Choroid plexus epithelial cell (primary cell): ENCODE results near the gene ERICH6B.
A peak's percentile ranks its signal among the peaks of the same experiment; 100 is the strongest.

Experiments used
- DNase-seq: peaks from one replicate; pipeline ENCODE4 v3.0.0-alpha.2; 2010; ENCODE audit warnings: low read depth
- H3K4me3 ChIP-seq: 2 replicates; pipeline ENCODE4 v1.5.1; 2011; ENCODE audit warnings: low read depth, mild to moderate bottlenecking, control low read depth, low read length, moderate library complexity
- CTCF ChIP-seq: conservative IDR thresholded peaks from 2 replicates; pipeline ENCODE4 v1.5.1; 2011; ENCODE audit warnings: low read depth, mild to moderate bottlenecking, control low read depth, inconsistent platforms, low read length, moderate library complexity

ERICH6B gene

GRCh38 chr13:45595965-45596364 is 19.6 kb downstream of the ERICH6B start:
- peak; percentile 15 for DNase-seq
- no peak for TF ChIP-seq CTCF
- H3K4me3 ChIP-seq = no peak overlapping the region

GRCh38 chr13:45594764-45595163 is 20.8 kb downstream of the ERICH6B start:
- no peak overlapping the region for H3K4me3 ChIP-seq
- TF ChIP-seq CTCF = no peak
- DNase-seq = no peak

GRCh38 chr13:45594227-45594626 is 21.3 kb downstream of the ERICH6B start:
- no peak for TF ChIP-seq CTCF
- no peak for DNase-seq
- H3K4me3 ChIP-seq = no peak overlapping the region

GRCh38 chr13:45592758-45593157 is 22.8 kb downstream of the ERICH6B start:
- no peak for TF ChIP-seq CTCF
- no peak for DNase-seq
- H3K4me3 ChIP-seq = no peak overlapping the region

- DNase-seq = no peak
- H3K4me3 ChIP-seq = no peak overlapping the region
- no peak for TF ChIP-seq CTCF
Measured at GRCh38 chr13:45590066-45590465, 25.5 kb downstream of the ERICH6B start.

- H3K4me3 ChIP-seq = no peak overlapping the region
- TF ChIP-seq CTCF = no peak
- DNase-seq = no peak
Measured at GRCh38 chr13:45587897-45588296, 27.6 kb downstream of the ERICH6B start.

GRCh38 chr13:45584816-45585215 is 30.7 kb downstream of the ERICH6B start:
- H3K4me3 ChIP-seq = no peak overlapping the region
- peak; percentile 18 for DNase-seq
- TF ChIP-seq CTCF = peak; percentile 51
